ENCODE results near the gene TNFRSF6B.

Gene TNFRSF6B

GRCh38 chr20:63697357-63697867 is 960 bp downstream of the TNFRSF6B start:
- no peaks in the 10 kb centered on the region for H3K9me3 ChIP-seq (ENCODE audit: insufficient read depth, low read length)
- no peak overlapping the region for H3K4me2 ChIP-seq (ENCODE audit: low read depth, low read length, poor library complexity, severe bottlenecking)
- TF ChIP-seq EZH2phosphoT487 (conservative IDR thresholded peaks at IDR 0.05; ENCODE audit: low read length) (no peak), CTCF (IDR thresholded peaks at IDR 0.05; ENCODE audit: insufficient read depth, low read length, poor library complexity, severe bottlenecking) (no peak)
- no peaks in the 10 kb centered on the region for H3K9me2 ChIP-seq (replicated peaks; ENCODE audit: insufficient read depth, low read length)
- H3F3A ChIP-seq (ENCODE audit: insufficient read depth) = no peaks in the 10 kb centered on the region
- no peak overlapping the region for H3K4me3 ChIP-seq (ENCODE audit: insufficient read depth, low read length, poor library complexity, severe bottlenecking)
- H3K27ac ChIP-seq (ENCODE audit: low read depth, low read length) = no peak overlapping the region
- H2AFZ ChIP-seq (ENCODE audit: low read depth, low read length, severe bottlenecking) = no peak overlapping the region
- H3K9ac ChIP-seq (ENCODE audit: low read length) = no peak overlapping the region
- no peaks in the 10 kb centered on the region for H4K20me1 ChIP-seq (ENCODE audit: low read depth, low read length)
- H3K79me2 ChIP-seq (ENCODE audit: insufficient read depth, low read length) = no peaks in the 10 kb centered on the region
- H3K27me3 ChIP-seq (ENCODE audit: low read length) = no peaks in the 10 kb centered on the region
- H3K36me3 ChIP-seq (ENCODE audit: low read length) = no peaks in the 10 kb centered on the region

DNA sequence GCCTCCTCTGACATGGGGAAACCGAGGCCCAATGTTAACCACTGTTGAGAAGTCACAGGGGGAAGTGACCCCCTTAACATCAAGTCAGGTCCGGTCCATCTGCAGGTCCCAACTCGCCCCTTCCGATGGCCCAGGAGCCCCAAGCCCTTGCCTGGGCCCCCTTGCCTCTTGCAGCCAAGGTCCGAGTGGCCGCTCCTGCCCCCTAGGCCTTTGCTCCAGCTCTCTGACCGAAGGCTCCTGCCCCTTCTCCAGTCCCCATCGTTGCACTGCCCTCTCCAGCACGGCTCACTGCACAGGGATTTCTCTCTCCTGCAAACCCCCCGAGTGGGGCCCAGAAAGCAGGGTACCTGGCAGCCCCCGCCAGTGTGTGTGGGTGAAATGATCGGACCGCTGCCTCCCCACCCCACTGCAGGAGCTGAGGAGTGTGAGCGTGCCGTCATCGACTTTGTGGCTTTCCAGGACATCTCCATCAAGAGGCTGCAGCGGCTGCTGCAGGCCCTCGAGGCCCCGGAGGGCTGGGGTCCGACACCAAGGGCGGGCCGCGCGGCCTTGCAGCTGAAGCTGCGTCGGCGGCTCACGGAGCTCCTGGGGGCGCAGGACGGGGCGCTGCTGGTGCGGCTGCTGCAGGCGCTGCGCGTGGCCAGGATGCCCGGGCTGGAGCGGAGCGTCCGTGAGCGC is 1.6 kb downstream of the TNFRSF6B start:
- Histone ChIP-seq H3K27ac (ENCODE audit: low read depth, low read length) (no peak overlapping the region), H3K36me3 (ENCODE audit: low read length) (no peaks in the 10 kb centered on the region), H2AFZ (ENCODE audit: low read depth, low read length, severe bottlenecking) (no peak overlapping the region), H4K20me1 (ENCODE audit: low read depth, low read length) (no peaks in the 10 kb centered on the region), H3K4me3 (ENCODE audit: insufficient read depth, low read length, poor library complexity, severe bottlenecking) (no peak overlapping the region), H3K79me2 (ENCODE audit: insufficient read depth, low read length) (no peaks in the 10 kb centered on the region), H3K4me2 (ENCODE audit: low read depth, low read length, poor library complexity, severe bottlenecking) (no peak overlapping the region), H3K9me3 (ENCODE audit: insufficient read depth, low read length) (no peaks in the 10 kb centered on the region), H3K9me2 (replicated peaks; ENCODE audit: insufficient read depth, low read length) (no peaks in the 10 kb centered on the region), H3F3A (ENCODE audit: insufficient read depth) (no peaks in the 10 kb centered on the region), H3K9ac (ENCODE audit: low read length) (no peak overlapping the region), H3K27me3 (ENCODE audit: low read length) (no peaks in the 10 kb centered on the region)
- TF ChIP-seq CTCF (IDR thresholded peaks at IDR 0.05; ENCODE audit: insufficient read depth, low read length, poor library complexity, severe bottlenecking) = no peak
- no peak for TF ChIP-seq EZH2phosphoT487 (conservative IDR thresholded peaks at IDR 0.05; ENCODE audit: low read length)

DNA sequence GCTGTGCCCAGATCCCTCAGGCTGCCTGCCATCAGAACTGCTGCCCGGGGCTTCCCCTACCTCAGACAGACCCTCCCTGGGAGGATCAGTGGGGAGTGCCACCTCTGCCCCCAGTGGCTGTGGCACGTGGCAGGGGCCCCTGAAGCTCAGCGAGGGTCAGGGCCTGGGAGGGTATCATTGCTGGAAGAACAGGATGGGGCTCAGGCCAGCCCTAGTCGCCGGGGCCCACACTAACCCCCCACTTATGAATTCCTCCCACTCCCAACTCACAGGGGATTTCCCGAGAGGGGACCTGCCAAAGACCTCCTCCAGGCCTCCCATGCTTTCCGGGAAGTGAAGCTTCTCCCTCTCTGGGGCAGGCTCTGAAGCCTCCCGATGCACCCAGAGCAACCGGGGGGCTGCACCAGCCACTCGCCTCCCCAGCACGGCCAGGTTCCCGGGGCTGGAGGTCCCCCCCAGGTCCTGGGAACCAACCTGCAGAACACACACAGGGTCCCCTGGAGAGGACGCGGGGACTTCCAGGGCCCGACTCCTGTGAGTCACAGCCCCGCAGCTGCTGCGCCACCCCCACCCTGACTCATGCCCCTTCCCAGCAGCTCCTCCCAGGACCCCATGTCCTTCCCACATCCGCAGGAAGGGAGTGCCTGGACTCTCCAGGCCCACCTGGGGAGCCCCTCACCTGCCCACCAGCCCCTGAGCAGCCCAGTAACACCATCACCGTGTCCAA is 2.5 kb downstream of the TNFRSF6B start:
- H3K9ac ChIP-seq (ENCODE audit: low read length) = no peak overlapping the region

More for the DNA sequence above, 2.5 kb downstream of the TNFRSF6B start:
- Histone ChIP-seq H3K36me3 (ENCODE audit: low read length) (no peaks in the 10 kb centered on the region), H3F3A (ENCODE audit: insufficient read depth) (no peaks in the 10 kb centered on the region), H3K79me2 (ENCODE audit: insufficient read depth, low read length) (no peaks in the 10 kb centered on the region), H4K20me1 (ENCODE audit: low read depth, low read length) (no peaks in the 10 kb centered on the region), H3K4me2 (ENCODE audit: low read depth, low read length, poor library complexity, severe bottlenecking) (no peak overlapping the region), H2AFZ (ENCODE audit: low read depth, low read length, severe bottlenecking) (no peak overlapping the region), H3K4me3 (ENCODE audit: insufficient read depth, low read length, poor library complexity, severe bottlenecking) (no peak overlapping the region), H3K27ac (ENCODE audit: low read depth, low read length) (no peak overlapping the region), H3K9me2 (replicated peaks; ENCODE audit: insufficient read depth, low read length) (no peaks in the 10 kb centered on the region), H3K27me3 (ENCODE audit: low read length) (no peaks in the 10 kb centered on the region), H3K9me3 (ENCODE audit: insufficient read depth, low read length) (no peaks in the 10 kb centered on the region)
- no peak for TF ChIP-seq EZH2phosphoT487 (conservative IDR thresholded peaks at IDR 0.05; ENCODE audit: low read length)
- no peak for TF ChIP-seq CTCF (IDR thresholded peaks at IDR 0.05; ENCODE audit: insufficient read depth, low read length, poor library complexity, severe bottlenecking)

Data from SU-DHL-6 (cell line).